DND-41 (cell line): ENCODE measurements around the gene TULP4.

Experiments
- ATAC-seq: fragments of 200-7000 bp; cut with Tn5 transposase; 3 replicates; pipeline ENCODE4 v1.9.1; 2021; ENCODE audit warnings: low read depth; ENCODE audit not compliant: insufficient read depth
- DNase-seq: peaks from one replicate; pipeline ENCODE4 v3.0.0-alpha.2; 2020
- H2AFZ ChIP-seq: 2 replicates; pipeline ENCODE4 v1.6.0; 2012; ENCODE audit warnings: low read depth, low read length
- H3K27ac ChIP-seq: 2 replicates; pipeline ENCODE4 v1.5.1; 2012; ENCODE audit warnings: low read length, inconsistent platforms
- H3K27me3 ChIP-seq: fragments of 200-600 bp; sonication (generic); 2 replicates; pipeline ENCODE4 v1.6.0; 2012; ENCODE audit warnings: low read length, mild to moderate bottlenecking, inconsistent platforms; ENCODE audit not compliant: insufficient read depth, poor library complexity
- H3K36me3 ChIP-seq: 2 replicates; pipeline ENCODE4 v1.5.1; 2012; ENCODE audit warnings: low read length, inconsistent platforms; ENCODE audit not compliant: insufficient read depth
- H3K4me1 ChIP-seq: 2 replicates; pipeline ENCODE4 v1.5.1; 2012; ENCODE audit warnings: mild to moderate bottlenecking, low read length; ENCODE audit not compliant: insufficient read depth
- H3K4me2 ChIP-seq: 2 replicates; pipeline ENCODE4 v1.6.0; 2012; ENCODE audit warnings: mild to moderate bottlenecking, moderate library complexity, low read length, inconsistent platforms; ENCODE audit not compliant: insufficient read depth
- H3K4me3 ChIP-seq, 2 experiments: fragments of 200-600 bp in 1 of 2; shearing (Covaris generic) in 1 of 2; 2 replicates each; pipeline ENCODE4 v1.5.1; 2012 to 2016; ENCODE audit warnings: inconsistent platforms in 2 of 2, low read length in 2 of 2, mild to moderate bottlenecking in 2 of 2, low read depth in 1 of 2, moderate library complexity in 1 of 2
- H3K79me2 ChIP-seq: 2 replicates; pipeline ENCODE4 v1.6.0; 2012; ENCODE audit warnings: low read length, inconsistent platforms; ENCODE audit not compliant: insufficient read depth
- H3K9ac ChIP-seq: 2 replicates; pipeline ENCODE4 v1.6.0; 2012; ENCODE audit warnings: low read depth, mild to moderate bottlenecking, inconsistent platforms, low read length, moderate library complexity
- H3K9me3 ChIP-seq: 2 replicates; pipeline ENCODE4 v1.5.1; 2012; ENCODE audit warnings: low read length, moderate library complexity, mild to moderate bottlenecking, inconsistent platforms; ENCODE audit not compliant: insufficient read depth, severe bottlenecking
- H4K20me1 ChIP-seq: 2 replicates; pipeline ENCODE4 v1.6.0; 2012; ENCODE audit warnings: low read length; ENCODE audit not compliant: insufficient read depth
- CTCF ChIP-seq: IDR thresholded peaks from 2 replicates; pipeline ENCODE4 v1.5.1; 2012; ENCODE audit warnings: borderline replicate concordance, low read length, moderate library complexity, mild to moderate bottlenecking; ENCODE audit not compliant: poor library complexity, severe bottlenecking; ENCODE audit errors: extremely low read depth
- EZH2 ChIP-seq: IDR thresholded peaks from 3 replicates; pipeline ENCODE4 v1.6.1; 2012; ENCODE audit warnings: borderline replicate concordance, low read depth, mild to moderate bottlenecking, moderate library complexity, low read length, inconsistent platforms; ENCODE audit not compliant: severe bottlenecking

TULP4 gene

GRCh38 chr6:158413814-158414565 lies 101.7 kb downstream of the TULP4 start:
- no peak for DNase-seq
- no peak overlapping the region for H3K4me2 ChIP-seq
- no peak overlapping the region for H3K4me3 ChIP-seq
- no peak overlapping the region for H3K9ac ChIP-seq
- no peak overlapping the region for H3K27ac ChIP-seq
- H3K4me1 ChIP-seq: peaks cover 7% of the 10 kb centered on the region
- no peaks in the 10 kb centered on the region for H3K27me3 ChIP-seq
- TF ChIP-seq EZH2 (no peak), CTCF (no peak)
- H2AFZ ChIP-seq: no peak overlapping the region
- H4K20me1 ChIP-seq: no peaks in the 10 kb centered on the region
- peaks cover 38% of the 10 kb centered on the region for H3K36me3 ChIP-seq
- peaks cover 5% of the 10 kb centered on the region; the same call in 1 of the 2 replicates for H3K79me2 ChIP-seq
- H3K9me3 ChIP-seq: peaks cover 6% of the 10 kb centered on the region
- no peak for ATAC-seq

- TF ChIP-seq CTCF (no peak), EZH2 (no peak)
- no peak overlapping the region for H3K4me3 ChIP-seq
- no peak for DNase-seq
- H3K4me2 ChIP-seq: no peak overlapping the region
- H3K9ac ChIP-seq: no peak overlapping the region
- no peak overlapping the region for H2AFZ ChIP-seq
- H3K9me3 ChIP-seq: peaks cover 13% of the 10 kb centered on the region
- H3K4me1 ChIP-seq: no peaks in the 10 kb centered on the region
- no peaks in the 10 kb centered on the region for H3K27me3 ChIP-seq
- peaks cover 38% of the 10 kb centered on the region for H3K36me3 ChIP-seq
- H3K27ac ChIP-seq: no peak overlapping the region
- ATAC-seq: no peak
- H4K20me1 ChIP-seq: no peaks in the 10 kb centered on the region
- H3K79me2 ChIP-seq: peaks cover 5% of the 10 kb centered on the region; the same call in 1 of the 2 replicates
Measured at GRCh38 chr6:158414851-158415262, 102.6 kb downstream of the TULP4 start.

GRCh38 chr6:158415666-158416065 lies 103.4 kb downstream of the TULP4 start:
- TF ChIP-seq EZH2 (no peak), CTCF (no peak)
- H2AFZ ChIP-seq: no peak overlapping the region
- H3K4me3 ChIP-seq: no peak overlapping the region
- ATAC-seq (no peak), DNase-seq (no peak)
- H3K4me2 ChIP-seq: no peak overlapping the region
- H3K9me3 ChIP-seq: peaks cover 16% of the 10 kb centered on the region
- no peaks in the 10 kb centered on the region for H4K20me1 ChIP-seq
- H3K36me3 ChIP-seq: peaks cover 38% of the 10 kb centered on the region
- H3K27me3 ChIP-seq: no peaks in the 10 kb centered on the region
- H3K79me2 ChIP-seq: peaks cover 2% of the 10 kb centered on the region; the same call in 1 of the 2 replicates
- no peaks in the 10 kb centered on the region for H3K4me1 ChIP-seq
- no peak overlapping the region for H3K27ac ChIP-seq
- H3K9ac ChIP-seq: no peak overlapping the region
